NCI-H2171 (cell line): ENCODE data around the gene TMEM87A.
"Not testable (repeated sequence)": the region's sequence is repeated elsewhere in the genome, so short reads cannot be mapped to it uniquely, and the experiment has no call there.

Experiments used
- DNase-seq: peaks from one replicate; lab custom pipeline; 2025; lab: John Stamatoyannopoulos, UW

TMEM87A gene

DNA sequence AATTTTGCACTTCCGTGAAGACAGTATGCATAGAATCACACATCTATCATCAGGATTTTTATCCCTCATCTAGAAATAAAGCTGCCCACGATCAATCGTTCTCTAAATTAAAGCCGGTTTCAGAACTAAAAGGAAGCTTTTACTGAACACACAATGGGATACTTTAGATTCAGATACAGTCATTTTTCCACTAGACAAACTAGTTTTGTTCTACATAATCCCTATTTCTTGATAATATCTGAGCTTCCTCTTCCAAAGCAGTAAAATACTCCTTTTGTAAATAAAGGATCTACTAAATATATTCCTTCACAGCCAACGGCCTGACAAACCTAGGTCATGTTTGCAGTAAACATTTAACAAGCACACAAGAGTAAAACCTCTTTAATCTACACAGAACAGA lies 2.2 kb downstream of the TMEM87A start:
- DNase-seq, result no peak

DNA sequence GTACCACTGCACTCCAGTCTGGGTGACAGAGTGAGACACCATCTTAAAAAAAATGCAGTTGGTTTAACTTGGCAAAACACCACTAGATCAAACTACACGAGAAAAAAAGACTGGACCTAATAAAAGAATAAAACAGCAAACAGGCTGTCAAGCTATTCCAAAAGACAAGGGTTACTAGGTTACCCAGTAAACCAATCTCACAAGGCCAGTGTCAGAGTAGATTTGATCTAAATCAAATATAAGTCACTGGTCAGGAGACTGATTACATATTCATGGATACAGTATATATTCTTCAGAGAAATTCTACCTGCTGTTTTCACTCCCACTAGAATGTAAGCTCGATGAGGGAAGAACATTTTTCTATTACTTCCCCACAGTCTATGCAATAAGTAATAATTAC lies 2.7 kb downstream of the TMEM87A start:
- no peak for DNase-seq

DNA sequence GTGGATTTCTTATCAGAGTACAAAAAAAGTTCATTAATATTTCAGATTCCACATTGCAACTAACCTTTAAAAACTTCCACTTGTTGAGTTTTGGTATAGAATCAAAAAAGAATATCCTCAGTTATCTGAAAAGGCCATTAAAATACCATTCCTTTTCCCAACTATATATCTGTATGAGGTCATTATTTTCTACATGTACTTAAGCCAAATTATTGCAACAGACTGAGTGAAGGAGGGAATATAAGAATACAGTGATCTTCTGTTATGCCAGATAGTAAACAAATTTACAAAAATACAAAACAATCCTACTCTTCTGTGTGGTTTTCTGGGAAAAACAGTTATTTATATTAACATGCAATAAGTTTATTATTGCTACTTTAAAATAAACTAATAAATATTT lies 5.9 kb downstream of the TMEM87A start:
- DNase-seq, result no peak

DNA sequence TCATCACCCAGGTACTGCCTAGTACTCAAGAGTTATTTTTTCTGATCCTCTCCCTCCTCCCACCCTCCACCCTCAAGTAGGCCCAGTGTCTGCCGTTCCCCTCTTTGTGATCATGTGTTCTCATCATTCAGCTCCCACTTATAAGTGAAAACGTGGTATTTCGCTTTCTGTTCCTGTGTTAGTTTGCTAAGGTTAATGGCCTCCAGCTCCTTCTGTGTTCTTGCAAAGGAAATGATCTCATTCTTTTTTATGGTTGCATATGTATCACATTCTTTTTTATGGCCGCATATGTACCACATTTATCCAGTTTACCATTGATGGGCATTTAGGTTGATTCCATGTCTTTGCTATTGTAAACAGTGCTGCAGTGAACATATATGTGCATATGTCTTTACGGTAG lies 8.4 kb downstream of the TMEM87A start:
- DNase-seq, result no peak

DNA sequence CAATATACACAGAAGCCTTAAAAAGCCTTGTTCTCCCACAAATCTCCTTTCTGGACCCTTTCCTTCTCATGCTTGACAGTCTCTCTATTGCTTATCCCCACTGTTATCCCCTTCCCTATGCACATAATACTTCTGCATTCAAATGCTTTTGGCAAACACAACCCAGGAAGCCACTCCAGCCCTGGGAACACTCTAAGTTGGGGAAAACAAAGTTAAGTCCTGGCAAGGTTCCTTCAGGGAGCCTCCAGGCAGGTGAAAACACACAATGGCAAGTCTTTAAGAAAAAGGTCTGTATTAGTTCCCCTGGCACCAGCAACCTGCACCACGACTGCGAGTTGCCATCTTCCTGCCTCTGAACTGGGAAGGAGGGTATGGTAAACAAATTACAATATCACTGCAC lies 19.9 kb downstream of the TMEM87A start:
- no peak for DNase-seq

DNA sequence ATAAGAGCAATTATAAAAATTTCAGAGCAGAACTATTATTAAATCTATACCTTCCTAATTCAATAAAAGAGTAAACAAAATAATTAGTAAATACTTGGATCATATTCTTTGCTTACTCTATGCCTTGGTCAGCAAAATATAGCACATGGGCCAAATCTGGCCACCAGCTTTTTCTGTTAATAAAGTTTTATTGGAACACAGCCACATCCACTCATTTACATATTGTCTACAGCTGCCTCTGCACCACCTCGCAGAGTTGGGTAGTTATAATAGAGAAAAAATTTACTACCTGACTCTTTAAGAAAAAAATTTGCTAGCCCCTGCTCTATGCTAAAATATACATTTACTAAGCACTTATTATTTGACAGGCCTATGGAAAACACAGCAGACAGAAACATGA lies 32.4 kb downstream of the TMEM87A start:
- no peak for DNase-seq

DNA sequence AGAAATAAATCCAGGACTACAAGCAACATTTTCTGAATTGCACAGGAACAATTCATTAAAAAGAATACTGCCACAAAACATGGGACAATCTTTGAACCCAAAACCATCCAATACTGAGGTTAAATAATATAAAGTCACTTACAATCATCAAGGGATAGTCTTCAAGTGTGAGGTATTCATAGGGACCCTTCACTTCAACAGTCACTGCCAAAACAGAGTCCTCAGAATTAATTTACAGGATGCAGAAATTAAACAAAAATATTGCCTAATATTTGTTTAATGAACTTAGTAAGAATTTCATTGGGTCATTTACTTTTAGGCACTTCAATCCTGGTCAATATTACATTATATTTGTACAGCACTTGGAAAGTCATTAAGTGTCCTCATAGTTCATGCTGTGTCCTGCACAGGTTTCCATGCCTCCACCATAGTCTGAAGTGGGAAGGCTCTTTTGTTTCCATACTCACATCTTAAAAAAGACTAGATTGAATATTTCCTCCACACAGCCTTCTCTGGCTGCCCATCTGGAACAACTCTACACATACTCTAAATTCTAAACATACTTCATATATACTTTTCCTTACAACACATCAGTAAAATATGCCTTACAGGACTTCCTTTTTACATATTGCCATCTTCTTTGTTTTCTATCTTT lies 33.6 kb downstream of the TMEM87A start:
- DNase-seq, result no peak

DNA sequence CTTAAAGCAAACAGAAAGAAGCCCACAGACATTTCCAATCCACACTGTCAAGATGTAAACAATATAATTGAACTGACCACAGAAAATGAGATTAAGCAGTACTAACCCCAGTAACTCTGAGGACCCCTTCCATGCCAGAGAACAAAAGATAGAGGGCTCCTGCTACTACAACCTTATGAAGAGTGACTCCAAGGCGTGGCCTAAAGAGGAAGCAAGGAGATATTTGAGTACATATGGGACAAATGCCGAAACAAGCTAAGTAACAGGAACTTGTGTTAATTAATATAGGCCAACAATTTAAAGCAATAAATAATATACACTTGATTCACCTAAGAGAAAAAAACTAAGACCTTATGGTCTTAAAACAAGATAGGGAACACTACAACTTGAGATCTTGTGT lies 40.1 kb downstream of the TMEM87A start:
- DNase-seq, result no peak

DNA sequence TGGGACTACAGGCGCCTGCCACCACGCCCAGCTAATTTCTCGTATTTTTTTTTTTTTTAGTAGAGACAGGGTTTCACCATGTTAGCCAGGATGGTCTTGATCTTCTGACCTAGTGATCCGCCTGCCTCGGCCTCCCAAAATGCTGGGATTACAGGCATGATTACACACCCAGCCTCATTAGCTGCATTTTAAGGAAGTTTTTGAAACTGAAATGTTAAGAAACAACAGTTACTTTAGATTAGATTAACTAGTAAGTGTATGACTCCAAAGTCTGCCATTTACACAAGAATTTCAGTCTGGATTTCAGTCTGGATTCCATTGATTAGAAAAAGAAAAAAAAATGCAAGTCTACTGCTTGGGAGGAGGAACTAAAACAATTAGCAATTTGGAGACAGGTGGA lies 40.6 kb downstream of the TMEM87A start:
- no peak for DNase-seq

DNA sequence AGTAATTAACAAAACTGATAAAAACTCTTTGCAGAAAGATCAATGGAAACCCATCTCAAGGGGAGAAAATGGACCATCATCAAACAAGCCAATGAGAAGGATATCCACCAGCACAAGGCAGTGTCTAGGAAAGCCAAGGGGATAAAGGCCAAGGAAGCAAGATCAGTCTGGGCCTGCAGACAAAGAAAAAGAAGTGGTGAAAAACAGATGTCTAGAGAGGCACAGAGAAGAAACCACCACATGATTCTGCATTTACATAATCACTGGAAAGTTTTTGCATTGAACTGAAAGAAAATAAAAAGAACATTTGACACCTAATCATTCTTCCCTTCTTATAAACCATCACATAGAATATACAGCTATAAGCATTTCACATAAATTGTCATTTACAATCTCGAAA lies 42.1 kb downstream of the TMEM87A start:
- no peak for DNase-seq

DNA sequence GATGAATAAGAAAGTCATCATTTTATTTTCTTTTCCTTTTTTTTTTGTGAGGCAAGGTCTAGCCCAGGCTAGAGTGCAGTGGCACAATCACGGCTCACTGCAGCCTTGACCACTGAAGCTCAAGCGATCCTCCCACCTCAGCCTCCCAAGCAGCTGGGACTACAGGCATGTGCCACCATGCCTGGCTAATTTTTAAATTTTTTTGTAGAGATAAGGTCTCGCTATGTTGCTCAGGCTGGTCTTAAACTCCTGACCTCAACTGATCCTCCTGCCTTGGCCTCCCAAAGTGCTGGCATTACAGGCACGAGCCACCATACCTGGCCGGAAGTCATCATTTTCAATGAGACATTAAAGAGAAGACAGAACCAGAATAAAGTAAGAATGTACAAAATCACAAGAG lies 44.3 kb downstream of the TMEM87A start:
- not testable (repeated sequence) for DNase-seq

DNA sequence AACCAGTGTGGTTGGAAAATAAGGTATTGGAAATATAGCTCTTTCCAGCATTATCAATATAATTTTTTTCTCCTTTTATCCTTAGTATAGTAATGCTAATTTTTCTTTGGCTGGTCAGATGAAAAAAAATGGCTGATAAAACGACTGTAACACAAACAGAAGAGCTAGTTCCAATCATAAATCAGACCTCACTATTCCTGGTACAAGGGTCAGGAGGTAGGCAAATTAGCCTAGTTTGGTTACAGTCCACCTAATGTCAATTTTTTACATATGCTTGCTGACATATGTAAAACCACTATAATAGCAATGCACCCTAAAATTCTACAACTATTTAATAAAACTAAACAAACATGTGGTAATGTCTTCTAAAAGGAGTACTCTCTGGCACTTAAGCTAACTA lies 45.2 kb downstream of the TMEM87A start:
- no peak for DNase-seq

DNA sequence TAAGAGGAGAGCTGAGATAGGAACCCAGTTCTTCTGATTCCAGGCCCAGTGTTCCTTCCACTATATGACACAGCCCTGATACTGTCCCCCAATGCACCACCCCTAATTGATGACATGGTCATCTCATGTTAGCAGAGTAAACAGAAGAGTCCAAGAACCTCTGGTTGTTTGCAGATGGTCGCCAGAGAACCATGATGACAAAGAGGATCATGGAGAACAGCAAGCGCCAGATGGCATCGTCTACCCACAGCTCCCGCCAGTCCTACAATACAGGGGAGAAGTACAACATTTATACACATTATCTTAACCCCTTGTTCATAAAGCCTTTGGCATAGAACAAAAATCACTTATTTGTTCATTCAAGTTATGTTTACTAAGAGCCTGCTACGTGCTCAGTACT lies 46.6 kb downstream of the TMEM87A start:
- no peak for DNase-seq

DNA sequence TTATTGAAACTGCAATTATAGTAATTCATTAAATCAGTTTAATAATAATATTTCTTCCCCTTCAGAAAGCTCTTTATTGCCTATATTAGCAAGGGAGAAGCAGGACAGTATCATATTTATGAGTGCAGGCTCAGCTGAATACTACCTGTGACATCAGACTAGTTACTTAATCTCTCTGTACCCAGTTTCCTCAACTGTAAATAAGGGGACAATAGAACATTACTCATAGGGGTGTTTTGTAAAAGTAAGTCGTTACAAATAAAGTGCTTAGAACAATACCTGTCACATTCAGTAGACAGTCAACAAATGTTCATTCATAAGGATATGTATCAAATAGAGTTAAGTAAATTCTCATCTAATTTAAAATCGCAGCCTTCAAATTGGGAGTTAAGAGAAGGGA lies 53.0 kb downstream of the TMEM87A start:
- no peak for DNase-seq

DNA sequence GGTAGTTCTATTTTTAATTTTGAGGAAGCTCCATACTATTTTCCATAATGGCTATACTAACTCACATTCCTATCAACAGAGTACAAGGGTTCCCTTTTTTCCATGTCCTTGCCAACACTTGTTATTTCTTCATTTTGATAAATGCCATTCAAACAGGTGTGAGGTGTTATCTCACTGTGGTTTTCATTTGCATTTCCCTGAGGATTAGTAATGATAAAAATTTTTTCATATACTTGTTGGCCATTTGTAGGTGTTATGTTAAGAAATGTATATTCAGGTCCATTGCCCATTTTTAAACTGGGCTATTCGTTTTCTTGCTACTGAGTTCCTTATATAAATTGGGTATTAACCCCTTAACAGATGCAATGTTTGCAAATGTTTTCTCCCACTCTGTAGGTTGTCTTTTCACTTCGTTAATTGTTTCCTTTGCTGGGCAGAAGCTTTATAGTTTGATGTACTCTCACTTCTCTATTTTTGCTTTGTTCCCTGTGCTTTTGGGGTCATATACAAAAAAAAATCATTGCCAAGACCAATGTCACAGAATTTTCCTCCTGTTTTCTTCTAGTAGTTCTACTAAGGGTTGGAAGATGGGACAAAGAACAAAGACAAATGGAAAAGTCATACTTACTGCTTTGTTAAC lies 54.2 kb downstream of the TMEM87A start:
- DNase-seq, result no peak

DNA sequence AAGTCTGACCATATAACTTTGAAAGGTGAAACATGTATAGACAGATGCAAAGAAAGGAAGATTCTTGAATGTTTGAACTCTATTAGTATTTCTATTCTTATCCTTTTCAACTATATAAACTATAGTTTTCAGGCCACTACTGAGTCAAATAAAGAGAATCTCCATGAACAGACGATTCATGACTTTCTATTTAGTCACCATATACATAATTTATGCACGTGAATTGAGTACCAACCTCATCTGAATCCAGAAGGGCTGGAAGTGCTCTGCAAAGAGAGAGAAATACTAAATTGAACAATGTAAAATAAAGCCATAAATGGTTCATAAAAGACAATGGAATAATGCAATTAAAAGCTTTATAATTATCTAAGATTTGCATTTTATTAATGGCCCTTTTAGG lies 55.7 kb downstream of the TMEM87A start:
- no peak for DNase-seq

DNA sequence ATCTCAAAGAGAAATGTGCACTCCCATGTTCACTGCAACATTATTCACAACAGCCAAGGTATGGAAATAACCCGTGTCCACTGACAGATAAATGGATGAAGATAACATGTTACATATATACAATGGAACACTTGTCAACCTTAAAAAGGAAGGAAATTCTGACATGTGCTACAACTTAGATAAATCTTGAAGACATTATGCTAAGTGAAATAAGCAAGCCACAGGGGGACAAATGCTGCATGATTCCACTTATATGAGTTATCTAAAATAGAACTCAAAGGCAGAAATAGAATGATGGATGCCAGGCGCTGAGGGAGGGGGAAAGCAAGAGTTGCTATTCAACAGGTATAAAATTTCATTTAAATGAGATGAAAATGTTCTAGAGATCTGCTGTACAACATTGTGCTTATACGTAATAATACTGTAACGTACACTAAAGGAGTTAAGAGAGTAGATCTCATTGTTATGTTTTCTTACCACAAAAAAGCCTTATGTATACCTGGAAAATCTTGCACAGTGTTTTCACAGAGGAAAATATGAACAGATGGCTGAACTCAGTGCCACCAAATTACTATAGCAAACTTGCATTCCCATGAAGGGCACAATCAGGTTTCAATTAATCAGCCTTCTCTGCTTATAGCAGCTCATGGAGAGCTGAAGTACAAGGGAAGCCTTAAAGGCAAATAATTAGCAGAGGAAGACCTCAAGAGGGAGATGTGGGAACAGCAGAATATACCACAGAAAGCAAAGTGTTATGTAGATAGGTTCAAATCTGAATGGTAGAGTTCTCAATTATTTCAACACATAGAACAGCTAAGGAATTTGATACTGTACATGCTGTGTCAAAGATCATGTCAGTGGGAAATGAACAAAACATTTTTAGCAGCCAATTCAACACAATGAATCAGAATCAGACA lies 57.1 kb downstream of the TMEM87A start:
- no peak for DNase-seq

DNA sequence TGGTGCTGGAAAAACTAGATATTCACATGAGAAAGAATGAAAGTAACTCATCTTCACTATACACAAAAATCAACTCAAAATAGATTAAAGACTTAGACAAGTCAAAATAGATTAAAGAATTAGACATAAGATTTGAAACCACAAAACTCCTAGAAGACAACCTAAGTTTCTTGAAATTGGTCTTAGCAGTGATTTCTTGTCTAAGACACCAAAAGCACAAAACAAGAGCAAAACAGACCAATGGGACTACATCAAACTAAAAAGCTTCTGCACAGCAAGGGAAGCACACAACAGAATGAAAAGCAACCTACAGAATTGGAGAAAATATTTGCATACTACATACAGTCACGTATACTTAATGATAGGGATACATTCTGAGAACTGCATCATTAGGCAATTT lies 58.6 kb downstream of the TMEM87A start:
- no peak for DNase-seq

DNA sequence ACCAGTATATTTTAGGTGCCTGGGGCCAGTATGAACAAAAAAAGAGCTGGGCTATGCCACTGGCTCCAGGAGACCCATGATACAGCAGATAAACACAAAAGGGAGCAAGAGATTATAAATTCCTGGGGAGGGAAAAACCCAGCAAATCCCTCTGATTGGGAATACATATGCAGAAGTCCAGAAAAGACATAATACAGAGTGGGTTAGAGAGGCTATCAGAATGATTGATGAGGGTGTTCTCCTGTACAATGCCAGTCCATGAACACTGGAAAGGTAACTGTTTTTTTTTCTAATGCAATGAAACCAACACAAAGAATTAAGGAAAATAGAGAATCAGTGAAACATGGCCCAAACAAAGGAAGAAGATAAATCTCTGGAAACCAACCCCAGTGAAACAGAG lies 59.7 kb downstream of the TMEM87A start:
- no peak for DNase-seq

DNA sequence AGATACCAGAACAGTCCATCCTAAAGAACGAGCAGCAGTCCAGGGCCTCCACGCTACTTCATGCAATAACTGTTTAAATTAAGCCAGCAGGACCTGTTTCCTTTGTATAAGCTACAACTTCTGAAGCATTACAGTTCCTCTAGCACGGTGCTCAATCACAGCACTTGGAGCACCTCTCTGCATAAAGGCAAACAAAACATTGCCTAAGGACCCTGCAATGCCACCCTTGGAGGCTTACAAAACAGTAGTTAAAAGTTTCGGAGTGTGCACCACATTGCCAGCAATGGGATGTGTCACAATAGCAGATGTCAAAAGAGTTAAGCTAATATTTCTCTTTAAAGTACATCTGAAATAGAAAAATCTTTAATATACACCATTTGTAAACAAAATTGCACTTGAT lies 62.5 kb downstream of the TMEM87A start:
- DNase-seq, result no peak

DNA sequence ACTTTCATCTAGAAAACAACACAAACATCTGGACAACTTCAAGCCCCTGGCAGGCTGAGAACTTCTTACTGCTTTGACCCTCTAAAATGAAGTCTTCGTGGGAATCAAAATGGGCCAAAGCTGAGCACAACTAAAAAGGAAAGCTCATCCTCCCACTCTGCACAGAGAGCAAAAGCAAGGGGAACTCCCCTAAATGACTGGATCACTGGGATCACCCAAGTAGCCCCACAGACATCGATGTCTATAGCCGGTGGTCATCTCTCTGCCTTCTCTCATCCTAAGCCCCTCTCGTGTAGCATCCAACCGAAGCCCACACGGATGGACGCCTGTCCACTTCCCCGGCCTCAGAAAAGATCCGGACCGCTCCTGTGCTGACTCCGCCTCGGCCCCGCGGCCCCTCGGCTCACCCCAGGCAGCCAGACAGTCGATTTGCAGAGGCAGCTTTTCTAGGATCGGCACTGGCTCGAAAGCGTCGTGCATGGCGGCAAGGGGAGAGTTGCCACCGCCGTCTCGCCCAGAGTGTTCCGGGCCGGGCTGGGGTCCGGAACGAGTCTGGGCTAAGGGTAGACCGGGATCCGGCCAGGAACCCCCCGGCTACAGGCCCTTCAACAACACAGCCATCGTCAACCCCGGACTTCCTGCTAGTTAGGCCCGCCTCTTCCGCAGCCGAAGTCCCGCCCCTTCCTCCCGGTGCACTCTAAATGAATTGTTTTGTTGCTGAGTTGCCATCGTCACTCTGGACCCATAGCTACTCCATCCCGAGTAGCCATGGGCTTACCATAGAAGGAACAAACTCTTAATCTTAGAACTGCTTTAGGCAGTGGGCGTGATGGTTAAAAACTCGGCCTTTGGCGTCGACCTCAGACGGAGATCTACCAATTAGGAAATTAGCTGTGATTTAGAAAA lies 65.3 kb downstream of the TMEM87A start, which contains the start of gene VPS39:
VPS39 (minus strand) TSS at position 631 of the 906 bp plus-strand sequence; CDS start at position 480, 151 bp downstream.
- DNase-seq, result peak; percentile 84

DNA sequence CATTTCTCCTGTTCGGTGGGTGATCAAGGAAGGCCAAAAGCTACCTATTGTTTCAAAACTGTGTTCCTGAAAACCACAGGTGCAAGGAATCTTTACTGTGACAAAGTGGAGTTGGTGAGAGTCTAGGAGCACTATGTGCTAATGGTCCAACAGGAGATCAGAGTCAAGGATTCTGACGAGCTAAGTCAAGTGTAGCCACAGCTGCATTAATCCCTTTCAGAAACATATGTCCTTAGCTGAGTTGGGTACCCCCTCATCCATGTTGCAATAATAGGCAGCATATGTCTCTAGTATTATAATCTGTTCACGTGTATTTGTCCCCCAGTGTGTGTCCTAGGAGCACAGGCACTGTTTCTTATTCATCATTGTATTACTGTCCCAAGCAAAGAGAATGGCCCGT lies 66.8 kb downstream of the TMEM87A start:
- no peak for DNase-seq
